Psoas muscle (tissue), 8 donors: ENCODE measurements around the gene LMNB1. TPM values are rescaled to one million over a fixed set of nuclear protein-coding genes. Genes with fewer than 3 reads are reported as not detected.

Experiments
- ATAC-seq, 4 donors: fragments of 200-7000 bp; cut with Tn5 transposase; one replicate each; pipeline ENCODE4 v1.9.1; 2020; ENCODE audit warnings: moderate library complexity in 3 of 4, mild to moderate bottlenecking in 2 of 4
- DNase-seq, 2 donors: peaks; one replicate each; pipeline ENCODE4 v3.0.0-alpha.2; 2020
- H3K27ac ChIP-seq: fragments of 200-600 bp; one replicate; pipeline ENCODE4 v1.8.0; 2022
- H3K27me3 ChIP-seq, 3 donors: fragments of 200-600 bp in 1 of 3; one replicate each; pipeline versions ENCODE4 v1.6.1 to v1.8.0; 2013 to 2022; ENCODE audit warnings: low read length in 2 of 3, mild to moderate bottlenecking in 2 of 3, moderate library complexity in 1 of 3; ENCODE audit not compliant: insufficient read depth in 3 of 3
- H3K36me3 ChIP-seq, 2 donors: fragments of 200-600 bp in 1 of 2; one replicate each; pipeline versions ENCODE4 v1.6.1 to v1.8.0; 2013 to 2022; ENCODE audit warnings: low read depth in 1 of 2, mild to moderate bottlenecking in 1 of 2, moderate library complexity in 1 of 2; ENCODE audit not compliant: insufficient read depth in 1 of 2
- H3K4me1 ChIP-seq: fragments of 200-600 bp; one replicate; pipeline ENCODE4 v1.8.0; 2022
- H3K4me3 ChIP-seq: fragments of 200-600 bp; one replicate; pipeline ENCODE4 v1.8.0; 2022; ENCODE audit warnings: mild to moderate bottlenecking
- H3K9me3 ChIP-seq: fragments of 200-600 bp; one replicate; pipeline ENCODE4 v1.8.0; 2022
- CTCF ChIP-seq: fragments of 200-600 bp; IDR thresholded peaks from one replicate; pipeline ENCODE4 v1.8.0; 2022; ENCODE audit warnings: antibody characterized with exemption
- whole genome bisulfite sequencing, 3 donors: extraction: QIAGEN DNeasy Blood & Tissue Kit; methylation state at CpG; one replicate each; pipeline versions ENCODE4 v1.1.6 to v1.1.7; 2013; 5-methylcytosine and 5-hydroxymethylcytosine counted together
- intact Hi-C, 2 donors: fragments of 100-400 bp; cut with DNase I; formaldehyde crosslinking; loops; one replicate each; pipeline versions ENCODE4 v1.11.0 to v1.14.2; 2022
- polyA plus RNA-seq, 3 donors: library from polyadenylated mRNA; stranded (reverse); fragments of 200-250 nt; gene quantifications; one replicate each; pipeline ENCODE4 v1.2.3, GENCODE V29; 2013
- total RNA-seq, 4 donors: library from RNA; stranded (reverse); fragmentation: NEBNext Ultra II Directional in 2 of 4; extraction: Animal tissue kit (Norgen Biotek cat#: 25700) in 2 of 4; gene quantifications; one replicate each; pipeline versions ENCODE4 v1.2.1 to v1.2.4, GENCODE V29; 2021 to 2023
- donor health status: healthy with polysubstance abuse.
- donor health status: DM: no; HTN: no; CAD: no; lungs with moderate emphysema.
- donor health status: Bipolar disorder and iron deficiency.
- donor health status: healthy.
- donor health status: DM: yes; HTN: yes; CAD: no.
- donor health status: DM: no; HTN: no; CAD: no.
- donor health status: DM: no; HTN: no; CAD: no.
- donor health status: DM: yes; HTN: yes; CAD: no.

Gene LMNB1
- total and polyA plus RNA-seq, 7 donors = 0.66 to 4.1 (median 1.4) TPM

DNA sequence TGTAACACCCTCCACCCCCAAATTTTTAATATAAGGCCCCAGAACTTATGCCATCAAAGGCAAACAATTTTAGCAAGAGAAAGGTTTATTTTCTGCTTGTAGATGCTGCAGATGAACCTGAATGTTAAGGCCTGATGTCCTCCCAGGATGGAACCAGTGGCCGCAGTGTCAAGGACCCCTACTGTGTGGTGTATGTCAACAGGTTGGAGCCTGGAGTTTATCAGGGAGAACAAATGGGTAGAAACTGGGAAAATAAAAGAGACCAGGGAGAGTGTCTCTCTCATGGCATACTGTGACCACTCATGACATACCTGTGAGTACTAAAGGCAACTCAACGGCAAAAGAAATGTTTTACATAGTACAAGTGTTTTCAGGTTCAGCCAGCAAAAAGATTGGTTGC, 34.5 kb upstream of the LMNB1 start:
- WGBS, 3 donors = 82 to 85% (median 83%) methylated on average over 2 of the region's 2 CpGs
- no peaks in the 10 kb centered on the region for H3K9me3 ChIP-seq
- DNase-seq = no peak
- H3K27ac ChIP-seq = no peak overlapping the region
- TF ChIP-seq CTCF = no peak
- no peaks in the 10 kb centered on the region for H3K27me3 ChIP-seq
- intact Hi-C loops = no loop called here
- no peaks in the 10 kb centered on the region for H3K4me1 ChIP-seq
- no peak for ATAC-seq
- no peaks in the 10 kb centered on the region for H3K36me3 ChIP-seq
- no peak overlapping the region for H3K4me3 ChIP-seq

- intact Hi-C loops = no loop called here
- ATAC-seq = no peak
- WGBS, 3 donors = 58 to 61% (median 61%) methylated on average over 2 of the region's 2 CpGs
These were observed 32.1 kb upstream of the LMNB1 start for GRCh38 chr5:126744836-126745235.

GRCh38 chr5:126745259-126745992, 31.5 kb upstream of the LMNB1 start:
- no peaks in the 10 kb centered on the region for H3K4me1 ChIP-seq
- no peaks in the 10 kb centered on the region for H3K27me3 ChIP-seq
- no peaks in the 10 kb centered on the region for H3K36me3 ChIP-seq
- no peak overlapping the region for H3K4me3 ChIP-seq
- no peak overlapping the region for H3K27ac ChIP-seq
- no peak for TF ChIP-seq CTCF
- intact Hi-C loops = no loop called here
- DNase-seq (no peak), ATAC-seq (no peak)
- no peaks in the 10 kb centered on the region for H3K9me3 ChIP-seq
- WGBS, 3 donors = 73 to 78% (median 77%) methylated on average over 7 of the region's 7 CpGs

More at GRCh38 chr5:126744836-126745235, 32.1 kb upstream of the LMNB1 start:
- no peak for TF ChIP-seq CTCF
- no peaks in the 10 kb centered on the region for H3K36me3 ChIP-seq
- H3K27me3 ChIP-seq = no peaks in the 10 kb centered on the region
- H3K9me3 ChIP-seq = no peaks in the 10 kb centered on the region
- no peak overlapping the region for H3K4me3 ChIP-seq
- H3K4me1 ChIP-seq = no peaks in the 10 kb centered on the region
- no peak overlapping the region for H3K27ac ChIP-seq
- no peak for DNase-seq

- Histone ChIP-seq H3K4me3 (no peak overlapping the region), H3K27ac (no peak overlapping the region), H3K4me1 (no peaks in the 10 kb centered on the region), H3K27me3 (no peaks in the 10 kb centered on the region), H3K36me3 (no peaks in the 10 kb centered on the region), H3K9me3 (no peaks in the 10 kb centered on the region)
- DNase-seq (no peak), ATAC-seq (no peak)
- intact Hi-C loops = no loop called here
- no peak for TF ChIP-seq CTCF
These were observed 30.6 kb upstream of the LMNB1 start for GRCh38 chr5:126746290-126746689.
